Measurements from ENCODE around the gene SRP72. TPM values are rescaled to one million over a fixed set of nuclear protein-coding genes. Genes with fewer than 3 reads are reported as not detected.
A peak's percentile ranks its signal among the peaks of the same experiment; 100 is the strongest.
"Not testable (repeated sequence)": the region's sequence is repeated elsewhere in the genome, so short reads cannot be mapped to it uniquely, and the experiment has no call there.

The SRP72 gene, protein sequence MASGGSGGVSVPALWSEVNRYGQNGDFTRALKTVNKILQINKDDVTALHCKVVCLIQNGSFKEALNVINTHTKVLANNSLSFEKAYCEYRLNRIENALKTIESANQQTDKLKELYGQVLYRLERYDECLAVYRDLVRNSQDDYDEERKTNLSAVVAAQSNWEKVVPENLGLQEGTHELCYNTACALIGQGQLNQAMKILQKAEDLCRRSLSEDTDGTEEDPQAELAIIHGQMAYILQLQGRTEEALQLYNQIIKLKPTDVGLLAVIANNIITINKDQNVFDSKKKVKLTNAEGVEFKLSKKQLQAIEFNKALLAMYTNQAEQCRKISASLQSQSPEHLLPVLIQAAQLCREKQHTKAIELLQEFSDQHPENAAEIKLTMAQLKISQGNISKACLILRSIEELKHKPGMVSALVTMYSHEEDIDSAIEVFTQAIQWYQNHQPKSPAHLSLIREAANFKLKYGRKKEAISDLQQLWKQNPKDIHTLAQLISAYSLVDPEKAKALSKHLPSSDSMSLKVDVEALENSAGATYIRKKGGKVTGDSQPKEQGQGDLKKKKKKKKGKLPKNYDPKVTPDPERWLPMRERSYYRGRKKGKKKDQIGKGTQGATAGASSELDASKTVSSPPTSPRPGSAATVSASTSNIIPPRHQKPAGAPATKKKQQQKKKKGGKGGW
- total RNA-seq, result 43.4 TPM
- long read RNA-seq, full-length matches to known transcripts, result 11 of 46 reads
- long read RNA-seq, partial matches to known transcripts, result 31 of 46 reads
- long read RNA-seq, other reads (novel, unspliced or antisense), result 4 of 46 reads

- peak; percentile 96 for DNase-seq (ENCODE audit: low spot score)
- intact Hi-C loops (cut with DNase I), result loop anchor here (1.0 kb wide), 2 partner anchors 32 to 43 kb away; partner anchors contain the start of gene PPAT
Observed at GRCh38 chr4:56467284-56468096, at the start of gene SRP72. Gene SRP72, plus strand, starts transcription at chr4:56467617. Its CDS starts 19 bp downstream, at chr4:56467636.

- DNase-seq (ENCODE audit: low spot score), result no peak
- intact Hi-C loops (cut with DNase I), result loop anchor here (1.0 kb wide), 1 partner anchor 43 kb away; the partner anchor contains the start of gene SRP72
Observed at GRCh38 chr4:56424176-56424575, 43.2 kb upstream of the SRP72 start.

DNA sequence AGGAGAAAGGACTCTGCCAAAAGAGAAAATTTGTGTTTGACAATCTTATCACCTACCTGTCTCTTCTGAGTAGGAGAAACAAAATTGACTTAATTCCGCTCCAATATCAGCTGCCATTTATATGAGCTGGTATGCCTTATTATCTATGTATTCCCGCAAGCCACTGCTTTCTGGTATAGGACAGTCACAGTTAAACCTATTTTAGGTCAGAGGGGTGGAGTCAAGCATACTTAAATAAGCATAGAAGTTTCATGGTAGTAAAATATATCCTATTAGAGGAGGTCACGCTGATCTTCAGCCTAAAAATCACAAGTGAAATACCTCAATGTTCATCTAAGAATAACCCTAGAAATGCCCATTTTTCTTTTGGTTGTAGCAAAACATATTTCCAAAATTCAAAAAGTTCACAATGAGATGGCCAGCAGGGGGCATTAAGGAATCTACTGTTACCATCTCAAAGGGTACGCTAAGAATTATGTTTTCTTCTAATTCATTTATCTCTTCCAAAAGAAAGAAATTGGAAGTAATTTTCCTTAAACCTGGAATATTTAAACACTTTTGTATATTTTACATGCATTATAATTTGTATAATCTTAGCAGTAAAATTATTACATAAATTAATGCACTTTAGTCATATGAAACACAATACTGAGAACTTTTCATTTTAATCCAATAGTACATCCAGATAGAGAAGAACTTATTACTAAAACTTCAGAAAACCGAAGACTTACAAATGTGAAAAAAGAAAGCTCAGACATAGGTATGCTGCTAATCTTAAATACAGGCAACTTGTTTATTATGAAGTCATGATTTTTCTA is 42.5 kb upstream of the SRP72 start:
- intact Hi-C loops (cut with DNase I), result loop anchor here (1.0 kb wide), 1 partner anchor 42 kb away; the partner anchor contains the start of gene SRP72
- DNase-seq (ENCODE audit: low spot score), result no peak

GRCh38 chr4:56425518-56425917 is 41.9 kb upstream of the SRP72 start:
- intact Hi-C loops (cut with DNase I), result no loop called here
- DNase-seq (ENCODE audit: low spot score), result no peak

DNA sequence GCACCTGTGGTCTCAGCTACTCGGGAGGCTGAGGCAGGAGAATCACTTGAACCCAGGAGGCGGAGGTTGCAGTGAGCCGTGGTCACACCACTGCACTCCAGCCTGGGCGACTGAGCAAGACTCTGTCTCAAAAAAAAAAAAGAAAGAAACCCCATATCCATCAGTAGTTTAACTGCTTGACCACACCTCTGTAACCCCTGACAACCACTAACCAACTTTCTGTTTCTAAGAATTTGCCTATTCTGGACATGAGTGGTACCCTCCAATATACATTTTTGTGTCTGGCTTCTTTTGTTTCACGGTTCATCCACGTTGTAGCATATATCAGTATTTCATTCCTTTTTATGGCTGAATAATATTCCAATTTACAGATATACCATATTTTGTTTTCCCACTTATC is 41.1 kb upstream of the SRP72 start:
- intact Hi-C loops (cut with DNase I), result no loop called here

GRCh38 chr4:56427179-56427578 is 40.2 kb upstream of the SRP72 start:
- no peak for DNase-seq (ENCODE audit: low spot score)
- intact Hi-C loops (cut with DNase I), result no loop called here

More for the DNA sequence above, 41.1 kb upstream of the SRP72 start:
- no peak for DNase-seq (ENCODE audit: low spot score)

DNA sequence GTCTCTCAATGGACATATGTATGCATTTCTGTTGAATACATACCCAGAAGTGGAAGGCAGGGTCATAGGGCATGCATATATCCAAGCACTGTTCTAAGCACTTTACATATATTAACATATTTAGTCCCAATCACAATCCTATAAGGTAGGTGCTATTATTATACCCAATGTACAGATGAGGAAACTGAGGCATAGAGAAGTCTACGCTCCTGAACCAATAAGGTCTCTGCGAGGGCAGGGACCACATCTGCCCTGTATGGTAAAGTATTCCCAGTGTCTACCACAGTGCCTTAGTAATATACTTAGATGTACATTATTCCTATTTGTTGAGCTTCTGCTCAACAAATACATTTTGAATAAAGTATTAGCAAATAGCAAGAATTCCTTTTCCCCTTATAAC is 37.2 kb upstream of the SRP72 start:
- intact Hi-C loops (cut with DNase I), result loop anchor here (10.0 kb wide), 1 partner anchor 375 kb away; no protein-coding TSS in a partner anchor

DNA sequence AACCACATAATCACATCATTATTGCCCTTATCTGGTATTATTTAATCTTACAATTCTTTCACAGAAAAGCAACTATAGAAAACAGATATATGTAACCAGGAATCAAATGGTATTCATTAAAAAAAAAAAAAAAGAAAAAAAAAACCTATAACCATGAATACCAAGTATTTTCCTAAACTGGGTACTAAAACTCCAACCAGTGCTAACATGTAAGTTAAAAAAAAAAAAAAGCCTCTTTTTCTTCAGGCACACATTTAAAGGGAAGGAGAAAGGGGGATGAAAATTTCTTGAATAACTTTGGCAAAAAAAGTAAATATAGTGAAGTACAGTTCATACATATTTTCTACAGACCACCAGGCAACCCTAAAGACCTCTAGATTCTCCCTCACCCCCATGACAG is 34.1 kb upstream of the SRP72 start:
- no peak for DNase-seq (ENCODE audit: low spot score)
- intact Hi-C loops (cut with DNase I), result loop anchor here (10.0 kb wide), 1 partner anchor 372 kb away; no protein-coding TSS in a partner anchor

More for the DNA sequence above, 37.2 kb upstream of the SRP72 start:
- DNase-seq (ENCODE audit: low spot score), result no peak

GRCh38 chr4:56434599-56435139 is 32.7 kb upstream of the SRP72 start:
- DNase-seq (ENCODE audit: low spot score), result no peak
- intact Hi-C loops (cut with DNase I), result loop anchor here (1.0 to 10.0 kb wide), 4 partner anchors 33 to 370 kb away; partner anchors contain the start of genes AASDH and SRP72

GRCh38 chr4:56435140-56435926 is 32.1 kb upstream of the SRP72 start, which contains the start of gene PPAT:
Gene PPAT, minus strand, starts transcription at chr4:56435615. Its CDS starts 138 bp downstream, at chr4:56435477.
- intact Hi-C loops (cut with DNase I), result loop anchor here (1.0 to 10.0 kb wide), 4 partner anchors 32 to 369 kb away; partner anchors contain the start of genes AASDH and SRP72

GRCh38 chr4:56438766-56439165 is 28.7 kb upstream of the SRP72 start:
- intact Hi-C loops (cut with DNase I), result loop anchor here (5.0 to 10.0 kb wide), 2 partner anchors 94 to 366 kb away; a partner anchor contains a TSS
- DNase-seq (ENCODE audit: low spot score), result no peak

More at GRCh38 chr4:56435140-56435926, 32.1 kb upstream of the SRP72 start, which contains the start of gene PPAT:
- peak; percentile 99 for DNase-seq (ENCODE audit: low spot score)

DNA sequence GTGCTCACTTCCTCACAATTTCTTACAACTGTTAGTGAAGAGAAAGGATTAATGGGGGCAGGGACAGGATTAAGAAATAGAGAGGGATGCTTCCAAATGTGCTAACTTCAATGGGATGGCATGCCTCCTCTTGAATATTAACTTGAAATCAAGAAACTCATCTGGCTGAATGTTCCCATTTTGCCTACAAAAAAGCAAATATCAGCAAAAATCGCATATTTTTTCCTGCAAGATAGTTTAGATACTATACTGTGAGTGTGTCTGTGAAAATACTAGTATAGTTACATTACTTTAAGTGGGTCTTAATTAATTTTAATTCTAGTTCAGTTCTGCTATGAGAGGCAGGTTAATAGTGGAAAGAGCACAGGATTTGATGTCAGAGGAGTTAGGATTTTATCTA is 26.4 kb upstream of the SRP72 start:
- no peak for DNase-seq (ENCODE audit: low spot score)
- intact Hi-C loops (cut with DNase I), result no loop called here

- intact Hi-C loops (cut with DNase I), result no loop called here
- no peak for DNase-seq (ENCODE audit: low spot score)
Observed at GRCh38 chr4:56444719-56445118, 22.7 kb upstream of the SRP72 start.

- intact Hi-C loops (cut with DNase I), result no loop called here
- no peak for DNase-seq (ENCODE audit: low spot score)
Observed at GRCh38 chr4:56445699-56446098, 21.7 kb upstream of the SRP72 start.

DNA sequence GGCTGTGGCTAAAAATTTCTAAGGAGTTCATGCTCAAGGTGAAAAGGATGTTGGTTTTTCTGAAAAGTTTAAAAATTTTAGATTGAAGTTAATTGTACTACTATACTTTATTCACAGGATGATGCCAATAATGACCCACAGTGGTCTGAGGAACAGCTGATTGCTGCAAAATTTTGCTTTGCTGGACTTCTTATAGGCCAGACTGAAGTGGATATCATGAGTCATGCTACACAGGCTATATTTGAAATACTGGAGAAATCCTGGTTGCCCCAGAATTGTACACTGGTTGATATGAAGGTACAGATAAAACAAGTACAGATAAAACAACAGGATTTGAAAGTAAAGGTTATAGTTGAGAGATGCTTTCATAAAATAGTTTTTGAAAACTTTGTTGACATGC is 19.1 kb upstream of the SRP72 start:
- intact Hi-C loops (cut with DNase I), result no loop called here
- DNase-seq (ENCODE audit: low spot score), result no peak

GRCh38 chr4:56449475-56449874 is 17.9 kb upstream of the SRP72 start:
- intact Hi-C loops (cut with DNase I); DNase-seq (ENCODE audit: low spot score): not testable (repeated sequence)

DNA sequence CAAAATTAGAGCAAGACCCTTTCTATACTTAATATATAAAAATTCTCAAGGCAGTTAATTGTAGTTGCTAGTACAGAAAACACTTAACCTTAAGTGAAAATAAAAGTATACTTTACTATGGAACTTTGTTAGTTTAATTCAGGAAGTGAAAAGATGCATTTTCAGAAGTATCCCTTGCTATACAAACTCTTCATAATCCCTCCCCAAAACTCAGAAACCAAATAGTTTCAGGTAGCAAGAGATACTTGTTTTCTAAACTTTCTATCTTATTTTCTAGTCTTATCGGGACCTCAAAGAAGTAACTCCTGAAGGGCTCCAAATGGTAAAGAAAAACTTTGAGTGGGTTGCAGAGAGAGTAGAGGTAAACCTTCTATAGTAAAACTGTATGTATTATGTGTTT is 17.1 kb upstream of the SRP72 start:
- no peak for DNase-seq (ENCODE audit: low spot score)
- intact Hi-C loops (cut with DNase I), result no loop called here
